GM12892 (cell line): ENCODE measurements around the gene OPN1MW3.
"Not testable (repeated sequence)": the region's sequence is repeated elsewhere in the genome, so short reads cannot be mapped to it uniquely, and the experiment has no call there.

Experiments
- POLR2A ChIP-seq: IDR thresholded peaks from 2 replicates; pipeline ENCODE4 v1.6.1; 2011; ENCODE audit warnings: low read depth, low read length, control low read depth
- POLR2AphosphoS5 ChIP-seq: IDR thresholded peaks from 2 replicates; pipeline ENCODE4 v1.6.1; 2011; ENCODE audit warnings: low read depth, low read length, control low read depth
- TAF1 ChIP-seq: IDR thresholded peaks from 2 replicates; pipeline ENCODE4 v1.6.1; 2011; ENCODE audit warnings: low read depth, mild to moderate bottlenecking, control low read depth, low read length, borderline replicate concordance

DNA sequence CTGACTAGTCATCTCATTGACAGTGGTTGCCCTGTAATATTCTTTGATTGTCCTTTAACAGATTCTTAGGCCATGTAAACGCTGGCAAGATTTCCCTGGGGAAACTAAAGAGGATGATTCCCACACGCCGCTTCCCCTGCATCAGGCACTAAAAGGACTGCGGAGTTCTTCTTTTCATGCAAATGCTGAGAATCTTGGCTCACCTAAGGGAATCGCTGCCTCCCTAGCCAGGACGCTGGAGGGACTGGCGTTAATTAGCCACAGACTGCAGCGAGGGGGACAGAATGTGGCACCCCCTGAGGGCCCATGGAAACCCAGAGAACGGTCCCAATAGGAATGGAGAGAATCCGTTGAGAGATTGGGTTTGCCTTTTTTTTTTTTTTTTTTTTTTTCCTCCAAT is 29.0 kb downstream of the OPN1MW3 start:
- not testable (repeated sequence) for TF ChIP-seq POLR2AphosphoS5, POLR2A, TAF1
